OCI-M2 (cell line): ENCODE data around the gene CDK5RAP3.

ENCODE experiments used
- DNase-seq: peaks from one replicate; lab custom pipeline; 2025; ENCODE audit not compliant: unreplicated experiment; lab: John Stamatoyannopoulos, UW

Gene CDK5RAP3

DNA sequence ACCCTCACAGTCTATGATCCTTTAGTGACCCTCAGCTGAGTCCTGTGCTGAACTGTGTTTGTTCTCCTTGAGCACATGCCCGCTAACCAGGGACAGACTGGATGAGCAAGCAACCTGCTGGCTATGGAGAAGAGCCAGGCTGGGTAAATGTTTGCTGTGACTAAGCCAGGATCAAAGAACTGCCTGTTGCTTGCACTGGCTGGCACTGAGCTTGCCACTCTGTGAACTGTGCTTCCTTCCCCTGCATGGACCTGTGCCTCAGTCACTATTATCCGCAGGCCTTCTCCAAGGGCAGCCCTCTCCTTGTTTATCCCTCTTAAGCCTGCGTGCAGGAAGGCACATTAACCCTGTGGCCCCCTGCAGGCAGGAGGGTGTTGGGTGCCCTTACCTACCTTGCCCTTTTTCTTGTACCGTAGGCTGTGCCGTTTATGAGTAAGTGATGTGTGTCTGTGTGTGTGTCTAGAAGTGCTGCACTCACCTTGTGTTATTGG lies 22.2 kb upstream of the CDK5RAP3 start:
- no peak for DNase-seq

GRCh38 chr17:47949197-47949759 lies 21.6 kb upstream of the CDK5RAP3 start:
- peak; percentile 20 for DNase-seq

DNA sequence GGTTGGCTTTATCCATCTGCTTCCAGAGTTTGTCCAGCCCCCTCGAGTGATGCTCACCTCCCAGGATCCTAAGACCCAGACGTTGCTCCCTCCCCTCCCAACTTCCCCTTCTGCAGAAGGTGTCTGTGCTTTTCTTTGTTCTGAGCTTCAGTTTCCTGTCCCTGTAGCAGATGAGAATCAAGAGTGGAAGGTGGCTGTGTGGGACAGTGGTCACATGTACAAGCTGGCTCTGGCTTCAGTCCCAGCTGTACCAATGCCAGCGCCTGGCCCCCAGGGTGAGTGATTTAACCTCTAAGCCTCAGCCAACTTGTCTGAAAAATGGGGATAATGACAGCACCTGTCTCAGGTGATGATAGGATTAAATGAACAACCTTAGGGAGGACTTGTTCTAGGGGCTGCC lies 21.0 kb upstream of the CDK5RAP3 start:
- no peak for DNase-seq

GRCh38 chr17:47950448-47950847 lies 20.5 kb upstream of the CDK5RAP3 start:
- no peak for DNase-seq

DNA sequence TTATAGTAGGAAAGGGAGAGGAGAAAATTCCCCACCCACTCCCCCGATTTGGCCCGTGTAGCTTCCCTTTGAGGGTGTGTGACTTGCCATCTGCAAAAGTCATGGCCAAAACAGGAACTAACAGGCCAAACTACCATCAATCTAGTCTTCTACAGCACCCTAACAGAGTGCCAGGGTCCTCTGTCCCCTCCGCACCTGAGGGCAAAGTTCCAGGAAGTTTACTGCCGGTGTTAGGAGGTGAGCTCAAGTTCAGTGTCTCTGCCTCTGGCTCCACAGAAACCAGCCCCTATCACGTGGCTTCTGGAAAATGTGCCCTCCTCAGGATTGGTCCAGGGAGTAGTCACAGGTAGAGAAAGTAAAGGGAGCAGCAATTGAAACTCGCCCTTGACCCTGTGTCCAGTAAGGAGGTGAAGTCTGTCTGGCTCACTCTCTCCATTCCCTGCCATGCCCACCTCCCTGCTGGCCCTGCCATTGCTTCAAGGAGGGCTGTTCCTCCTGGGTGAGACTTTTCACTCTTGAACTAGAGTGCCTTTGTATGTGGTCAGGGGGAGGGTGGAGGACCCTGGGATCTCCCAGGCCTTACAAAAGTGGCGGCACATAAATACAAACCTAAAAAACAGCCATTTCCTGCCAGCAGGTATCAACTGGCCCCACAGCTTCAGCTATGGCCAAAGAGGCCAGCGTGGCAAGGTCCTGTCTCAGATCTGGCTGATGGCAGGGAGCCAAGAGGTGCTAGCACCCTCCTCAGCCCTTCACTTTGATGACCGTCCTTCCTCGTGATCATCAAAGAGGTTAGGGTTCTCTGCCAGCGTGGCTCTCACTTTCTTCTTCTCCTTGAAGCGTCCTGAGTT lies 18.5 kb upstream of the CDK5RAP3 start:
- DNase-seq, result no peak

- DNase-seq, result no peak
These were observed 17.0 kb upstream of the CDK5RAP3 start for GRCh38 chr17:47953909-47954308.

GRCh38 chr17:47955497-47956461 lies 15.1 kb upstream of the CDK5RAP3 start:
- DNase-seq, result no peak

DNA sequence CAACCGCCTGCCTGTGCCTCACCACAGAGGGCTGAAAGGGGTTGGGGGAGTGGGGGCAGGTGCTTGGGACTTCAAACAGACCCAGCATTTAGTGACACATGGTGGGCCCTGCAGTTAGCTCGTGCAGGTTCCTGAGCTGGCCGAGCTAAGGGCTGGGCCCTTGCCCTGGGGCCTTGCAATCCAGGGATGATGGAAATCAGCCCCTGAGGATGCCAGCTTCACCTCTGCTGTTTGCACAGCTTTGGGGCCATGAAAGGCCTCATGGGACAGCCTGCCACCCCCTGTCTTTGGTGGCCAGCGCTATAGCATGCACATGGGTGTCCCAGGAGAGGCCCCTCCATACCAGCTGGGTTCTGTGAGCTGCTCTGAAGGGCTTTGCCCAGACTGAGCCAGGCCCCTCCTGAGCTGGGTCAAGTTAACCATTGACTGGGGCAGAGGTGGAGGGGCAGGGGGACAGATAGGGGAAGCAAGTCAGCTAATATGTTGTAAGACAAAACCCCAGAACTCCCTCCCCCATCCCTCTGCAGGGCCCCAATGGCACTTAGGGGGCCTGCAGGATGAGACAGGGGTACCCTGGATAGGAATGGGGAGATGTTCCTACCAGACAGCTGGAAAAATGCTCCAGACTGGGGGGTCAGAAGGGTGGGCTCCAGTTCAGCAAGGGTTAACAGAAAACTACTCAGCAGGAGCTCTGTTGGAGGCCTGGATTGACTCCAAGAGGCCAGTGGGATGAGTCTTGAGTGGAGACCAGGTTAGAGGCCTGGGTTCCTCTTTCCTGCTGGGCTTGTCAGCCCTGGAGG lies 13.9 kb upstream of the CDK5RAP3 start:
- no peak for DNase-seq

DNA sequence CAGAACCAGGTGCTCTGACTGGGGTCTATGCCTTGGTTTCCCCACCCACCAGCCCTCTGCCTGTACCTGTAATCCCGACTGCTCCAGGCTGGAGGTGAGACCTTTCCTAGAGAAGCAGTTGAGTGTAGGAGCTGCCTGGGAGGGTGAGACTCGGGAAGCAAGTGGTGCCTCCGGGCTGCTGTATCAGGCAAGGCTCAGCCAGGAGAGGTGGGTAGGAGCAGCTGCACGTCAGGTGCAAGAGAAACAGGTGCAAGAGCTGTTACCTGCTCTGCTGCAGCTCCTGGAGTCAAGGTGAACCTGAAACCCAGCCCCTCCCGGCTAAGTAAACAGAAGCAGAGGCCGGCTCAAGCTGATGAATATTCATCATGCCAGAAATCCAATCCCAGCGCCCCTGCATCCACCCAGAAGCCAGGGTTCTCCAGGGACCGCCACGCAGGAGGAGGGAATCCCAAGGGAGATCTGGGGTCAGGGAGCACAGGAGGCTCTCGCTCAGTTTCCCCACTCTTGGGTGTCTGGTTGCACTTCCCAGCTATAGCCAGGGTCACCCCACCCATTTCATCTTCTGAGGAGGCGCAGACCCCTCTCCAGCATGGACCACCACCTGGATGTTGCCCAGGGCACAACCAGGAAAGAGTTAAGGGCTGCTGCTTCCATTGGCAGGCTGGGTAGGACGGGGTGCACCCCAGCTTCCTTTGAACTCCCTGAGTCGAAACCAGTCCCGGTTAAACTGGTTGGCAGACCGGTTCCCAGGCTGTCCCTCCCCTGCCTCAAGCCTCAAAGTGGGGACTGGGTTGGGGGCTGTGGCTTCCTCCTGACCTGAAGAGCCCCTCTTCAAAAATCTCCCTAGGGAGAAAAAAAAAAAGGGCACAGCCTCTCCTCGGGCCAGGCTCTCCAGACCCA lies 13.1 kb upstream of the CDK5RAP3 start, which contains the start of gene PRR15L:
Gene PRR15L (minus strand): TSS at position 293 of the 900 bp plus-strand sequence. CDS start 4,649 bp downstream, outside the sequence.
- no peak for DNase-seq

GRCh38 chr17:47959825-47960655 lies 10.9 kb upstream of the CDK5RAP3 start:
- no peak for DNase-seq

DNA sequence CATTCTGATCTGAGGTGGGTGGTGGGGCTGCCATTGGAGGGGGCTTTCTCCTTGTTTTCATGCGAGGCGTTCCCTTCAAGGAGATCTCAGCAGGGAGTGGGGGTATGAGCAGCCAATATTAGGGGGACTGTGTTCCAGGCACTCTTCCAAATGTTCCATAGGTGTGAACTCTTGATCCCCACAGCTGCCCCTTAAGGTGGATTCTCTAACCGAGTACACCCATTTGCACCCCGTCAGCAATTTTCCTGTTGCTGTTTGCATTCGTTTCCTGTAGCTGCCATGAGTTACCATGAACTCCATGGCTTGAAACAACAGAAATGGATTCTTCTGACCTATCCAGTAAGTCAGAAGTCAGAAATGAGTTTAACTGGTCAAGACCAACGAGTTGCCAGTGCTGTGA lies 9.5 kb upstream of the CDK5RAP3 start:
- no peak for DNase-seq

DNA sequence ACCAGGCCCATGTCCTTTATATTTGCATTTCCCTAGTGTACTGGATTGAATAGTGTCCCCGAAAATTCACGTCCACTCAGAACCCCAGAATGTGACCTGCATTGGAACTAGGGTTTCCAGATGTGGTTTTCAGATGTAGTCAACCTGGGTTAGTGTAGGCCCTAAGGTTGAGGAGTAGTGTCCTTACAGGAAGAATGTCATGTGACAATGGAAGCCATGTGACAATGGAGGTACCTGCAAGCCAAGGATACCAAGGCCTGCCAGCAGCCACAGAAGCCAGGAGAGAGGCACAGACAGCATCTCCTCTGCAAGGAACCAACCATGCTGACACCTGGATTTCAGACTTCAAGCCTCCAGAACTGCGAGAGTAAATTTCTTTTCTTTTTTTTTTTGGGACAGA lies 8.0 kb upstream of the CDK5RAP3 start:
- no peak for DNase-seq

DNA sequence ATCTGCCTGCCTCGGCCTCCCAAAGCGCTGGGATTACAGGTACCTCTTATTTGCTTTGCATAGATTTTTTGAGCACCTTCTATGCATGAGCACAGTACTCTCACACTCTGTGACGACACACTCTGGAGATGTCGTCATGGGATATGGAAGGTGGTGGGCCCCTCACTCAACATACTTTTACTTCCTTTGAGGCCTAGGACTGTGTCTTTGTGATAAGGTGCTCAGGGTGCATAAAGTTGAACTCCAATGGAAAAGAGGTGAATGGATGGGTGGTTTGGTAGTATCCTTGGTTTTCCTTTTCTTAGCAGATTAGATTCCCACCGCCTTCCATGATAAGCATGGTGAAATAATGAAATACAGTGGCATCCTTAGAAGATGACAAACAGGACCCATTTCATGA lies 6.1 kb upstream of the CDK5RAP3 start:
- no peak for DNase-seq

GRCh38 chr17:47966079-47966519 lies 4.8 kb upstream of the CDK5RAP3 start:
- DNase-seq, result no peak

DNA sequence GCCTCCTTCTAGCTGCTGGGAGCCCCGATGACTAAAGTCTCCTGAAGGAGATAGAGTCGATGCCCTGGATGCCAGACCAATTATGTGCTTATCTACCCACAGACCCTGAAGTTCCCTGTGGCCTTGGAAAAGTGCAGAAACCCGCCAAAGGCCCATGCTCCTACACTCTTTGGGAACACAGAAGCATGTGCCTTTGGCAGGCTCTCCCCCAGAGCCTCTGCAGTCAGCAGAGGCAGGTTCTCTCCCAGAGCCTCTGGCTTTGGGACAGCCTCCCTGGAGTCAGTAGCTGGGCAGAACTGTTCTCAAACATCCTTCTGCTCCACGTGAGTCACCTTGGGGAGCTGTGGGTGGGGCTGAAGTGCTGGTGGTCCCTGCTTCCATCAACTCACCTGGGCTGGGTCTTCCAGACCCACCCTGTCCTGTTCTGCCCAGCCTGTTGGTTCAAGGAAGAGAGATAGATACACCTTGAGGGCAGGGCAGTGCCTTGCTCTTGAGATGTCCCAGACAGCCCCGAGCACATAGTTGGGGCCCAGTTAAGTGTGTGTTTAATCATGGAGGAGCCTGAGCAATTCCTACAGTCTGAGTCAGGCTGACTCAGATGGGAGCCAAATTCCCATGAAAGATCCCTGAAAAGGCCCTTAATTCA lies 3.2 kb upstream of the CDK5RAP3 start:
- DNase-seq, result no peak

DNA sequence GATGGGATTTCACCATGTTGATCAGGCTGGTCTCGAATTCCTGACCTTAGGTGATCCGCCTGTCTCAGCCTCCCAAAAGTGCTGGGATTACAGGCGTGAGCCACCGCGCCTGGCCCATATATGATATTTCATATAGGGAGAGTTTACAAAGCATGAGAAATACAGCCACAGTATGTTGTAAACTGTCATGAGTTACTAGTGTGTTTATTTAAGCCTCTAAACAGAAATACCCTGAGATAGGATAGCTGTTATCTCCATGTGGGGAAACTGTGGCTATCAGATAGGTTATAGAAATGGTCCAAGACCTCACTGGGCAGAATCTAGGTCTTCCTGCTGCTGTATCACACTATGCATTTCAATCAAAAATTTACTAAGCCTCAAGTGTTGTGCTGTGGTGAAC lies 2.1 kb upstream of the CDK5RAP3 start:
- no peak for DNase-seq

DNA sequence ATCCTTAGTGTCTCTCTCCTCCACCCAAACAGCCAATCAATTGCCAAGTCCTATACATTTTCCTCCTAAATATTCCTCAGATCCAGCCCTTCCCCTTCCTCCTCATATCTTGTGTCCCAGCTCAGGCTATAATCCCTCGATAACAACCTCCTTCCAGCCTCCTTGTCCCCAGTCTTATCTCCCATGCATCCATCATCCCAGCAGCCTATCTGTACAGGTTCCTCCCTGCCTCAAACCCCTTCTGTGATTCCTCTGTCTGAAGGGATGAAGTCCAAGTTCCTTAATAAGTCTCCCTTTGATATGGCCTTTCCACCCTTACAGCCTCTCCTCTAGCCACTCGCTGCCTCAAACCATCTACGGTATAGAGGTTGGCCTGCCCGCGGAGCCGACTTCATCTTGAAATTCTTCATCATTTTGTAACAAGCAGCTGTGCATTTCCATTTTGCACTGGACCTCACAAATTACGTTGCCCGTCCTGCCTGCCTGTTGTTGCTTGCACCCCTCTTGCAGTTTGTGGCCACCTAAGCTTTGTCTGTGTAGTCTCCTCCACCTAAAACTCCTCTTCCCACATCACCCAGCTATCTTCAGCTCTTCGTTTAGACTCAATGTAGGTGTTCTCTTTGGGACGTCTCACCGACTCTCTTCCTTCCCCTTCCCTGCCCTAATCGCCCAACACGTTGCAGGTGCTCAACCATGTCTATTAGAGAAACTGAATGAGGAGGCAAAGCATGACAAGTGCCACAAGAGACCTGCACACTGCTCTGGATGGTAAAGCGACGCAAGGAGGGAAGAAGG lies 786 bp upstream of the CDK5RAP3 start:
- DNase-seq, result no peak
